Activated CD4-positive, alpha-beta T cell treated with anti-CD3 and anti-CD28 coated beads for 48 hours (primary cell): ENCODE measurements around the gene FCRL4.
"Not testable (repeated sequence)": the region's sequence is repeated elsewhere in the genome, so short reads cannot be mapped to it uniquely, and the experiment has no call there.

Experiments used
- DNase-seq: peaks from one replicate; pipeline ENCODE4 v3.0.0-alpha.2; 2020

The FCRL4 gene

DNA sequence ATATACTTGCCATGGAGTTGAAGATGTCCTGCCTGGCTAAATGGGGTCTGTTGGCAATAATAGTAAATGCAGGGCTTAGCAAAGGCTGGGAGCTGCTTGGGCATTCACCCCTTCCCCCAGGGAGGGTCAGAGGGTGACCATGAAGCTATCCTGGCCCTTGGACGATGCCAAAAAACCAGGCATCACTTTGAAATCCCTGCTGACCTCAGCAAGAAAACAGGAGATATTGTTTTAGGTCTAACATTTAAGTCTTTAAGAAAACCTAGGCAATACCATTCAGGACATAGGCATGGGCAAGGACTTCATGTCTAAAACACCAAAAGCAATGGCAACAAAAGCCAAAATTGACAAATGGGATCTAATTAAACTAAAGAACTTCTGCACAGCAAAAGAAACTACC is 49.8 kb downstream of the FCRL4 start:
- not testable (repeated sequence) for DNase-seq

DNA sequence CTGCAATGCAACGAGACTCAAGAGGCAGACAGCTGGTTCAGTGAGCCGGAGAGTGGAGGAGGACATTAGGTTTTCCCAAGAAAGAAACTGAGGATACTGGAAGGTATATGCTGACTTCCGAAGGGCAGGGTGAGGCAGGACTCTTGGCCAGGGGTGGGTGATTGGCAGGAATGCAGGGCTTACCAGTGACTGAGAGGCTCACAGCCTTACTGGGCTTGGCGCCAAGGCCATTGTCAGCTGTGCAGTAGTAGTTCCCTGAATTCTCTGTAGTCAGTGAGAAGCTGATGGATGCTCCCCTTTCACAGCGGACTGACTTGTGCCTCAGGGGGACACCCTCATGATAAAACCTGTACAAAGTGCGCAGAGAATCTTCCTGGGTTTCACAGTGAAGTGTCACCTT is 55.2 kb downstream of the FCRL4 start:
- no peak for DNase-seq

DNA sequence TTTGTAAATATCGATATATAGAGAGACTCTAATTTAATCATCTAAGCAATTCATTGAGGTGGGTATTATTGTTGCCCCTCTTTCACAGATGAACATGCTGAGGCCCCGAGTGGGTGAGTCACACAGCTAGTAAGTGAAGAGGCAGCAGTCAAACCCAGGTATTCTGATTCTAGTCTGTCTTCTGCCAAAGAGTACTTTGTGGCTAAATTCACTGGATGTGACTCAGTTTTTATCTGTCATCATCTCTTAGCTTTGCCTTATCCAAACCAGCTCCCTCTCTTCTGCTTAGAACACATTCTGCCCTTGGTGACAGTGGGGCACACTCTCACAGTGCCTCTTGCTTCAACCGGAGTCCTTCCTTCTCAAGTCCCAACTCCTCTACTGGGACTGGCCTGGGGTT is 57.0 kb downstream of the FCRL4 start:
- no peak for DNase-seq

DNA sequence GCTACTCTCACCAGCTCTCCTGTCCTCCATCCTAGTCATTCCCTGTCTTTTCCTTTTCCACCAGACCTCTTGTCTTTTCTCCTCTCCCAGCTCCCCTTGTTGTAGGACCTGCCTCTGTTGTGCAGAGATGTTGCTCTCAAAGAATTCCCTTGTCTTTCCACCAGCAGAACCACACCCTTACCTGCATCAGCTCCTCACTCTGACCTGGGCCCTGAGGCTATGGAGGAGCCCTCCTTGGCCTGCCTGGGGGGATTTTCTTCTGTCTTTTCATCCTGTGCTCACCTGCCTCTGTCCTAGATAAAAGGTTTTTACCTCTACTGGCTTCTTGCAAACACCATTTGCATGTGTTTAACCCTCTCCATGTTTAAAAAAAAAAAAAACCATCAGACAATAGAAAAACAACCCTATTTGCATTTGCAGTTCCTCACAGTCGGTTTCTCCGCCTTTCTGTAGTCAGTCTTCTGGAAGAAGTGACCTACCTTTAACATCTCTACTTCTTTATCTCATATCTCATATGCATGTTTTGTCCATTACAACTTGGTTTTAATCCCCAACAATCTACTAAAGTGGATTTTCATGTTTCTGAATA is 57.6 kb downstream of the FCRL4 start:
- no peak for DNase-seq

DNA sequence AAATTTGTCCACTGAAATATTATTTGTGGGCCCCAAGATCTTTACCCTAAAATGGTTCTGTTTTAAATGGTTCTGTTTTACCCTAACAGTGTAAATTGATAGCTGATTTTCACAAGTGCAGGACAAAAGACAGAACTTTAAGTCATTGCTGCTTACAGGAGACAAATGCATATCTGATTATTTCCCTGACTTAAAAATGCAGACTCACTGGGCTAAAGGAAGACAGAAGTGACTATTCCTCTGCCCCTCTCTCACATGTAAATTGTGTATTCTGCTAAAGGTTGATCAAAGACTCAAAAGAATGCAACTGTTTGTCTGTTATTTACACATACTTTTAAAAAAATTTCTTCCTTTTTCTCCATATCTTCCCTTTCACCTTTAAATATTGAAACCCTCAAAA is 58.3 kb downstream of the FCRL4 start:
- no peak for DNase-seq

DNA sequence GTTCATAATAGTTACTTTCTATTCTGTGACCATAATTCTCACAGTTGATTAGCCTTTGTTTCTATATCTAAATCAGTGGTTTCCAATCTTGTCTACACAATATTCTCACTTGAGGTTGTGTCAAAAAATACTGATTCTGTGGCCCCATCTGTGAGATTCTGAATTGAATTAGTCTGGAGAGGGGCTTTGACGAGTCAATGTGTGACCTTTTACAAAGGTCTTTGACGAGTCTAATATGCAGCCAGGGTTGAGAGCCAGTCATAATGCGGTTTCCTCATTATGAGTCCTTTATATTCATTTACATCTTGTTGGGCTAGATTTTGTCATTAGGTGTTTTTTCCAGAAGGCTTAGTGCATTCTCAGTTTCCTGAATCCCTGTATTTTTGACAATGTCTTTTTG is 65.3 kb downstream of the FCRL4 start:
- no peak for DNase-seq

DNA sequence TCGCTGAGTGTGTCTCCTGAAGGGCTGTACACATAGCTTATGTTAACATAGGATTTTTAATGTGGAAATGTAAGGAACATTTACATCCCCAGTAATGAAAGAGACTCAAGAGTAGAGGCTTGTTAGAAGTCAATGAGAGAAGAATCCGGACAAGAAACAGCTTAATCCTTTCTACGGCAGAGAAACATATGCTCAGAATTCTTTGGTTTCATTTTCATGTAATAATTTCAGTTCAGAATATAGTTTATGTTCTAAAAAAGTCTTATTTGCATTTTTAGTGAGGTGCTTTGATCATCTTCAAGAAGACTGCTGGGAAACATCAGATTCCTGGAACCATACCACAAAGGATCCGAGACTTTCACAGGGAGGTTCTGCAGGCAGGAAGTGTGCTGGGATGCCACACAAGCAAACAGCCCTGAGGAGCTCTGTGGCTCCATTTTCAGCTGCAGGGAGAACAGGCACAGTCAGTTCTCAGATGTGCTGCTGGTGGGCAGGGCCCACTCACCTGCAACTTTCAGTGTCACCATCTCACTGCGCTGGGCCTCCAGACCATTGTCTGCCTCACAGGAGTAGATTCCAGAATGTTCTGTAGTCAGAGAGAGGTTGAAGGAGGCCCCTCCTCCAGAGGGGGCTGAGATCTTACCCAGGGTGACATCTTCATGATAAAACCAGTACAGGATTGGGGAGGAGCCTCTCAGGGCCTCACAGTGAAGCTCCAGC is 74.0 kb downstream of the FCRL4 start:
- DNase-seq, result no peak
